Measurements from ENCODE around the gene DLGAP1.

Gene DLGAP1

DNA sequence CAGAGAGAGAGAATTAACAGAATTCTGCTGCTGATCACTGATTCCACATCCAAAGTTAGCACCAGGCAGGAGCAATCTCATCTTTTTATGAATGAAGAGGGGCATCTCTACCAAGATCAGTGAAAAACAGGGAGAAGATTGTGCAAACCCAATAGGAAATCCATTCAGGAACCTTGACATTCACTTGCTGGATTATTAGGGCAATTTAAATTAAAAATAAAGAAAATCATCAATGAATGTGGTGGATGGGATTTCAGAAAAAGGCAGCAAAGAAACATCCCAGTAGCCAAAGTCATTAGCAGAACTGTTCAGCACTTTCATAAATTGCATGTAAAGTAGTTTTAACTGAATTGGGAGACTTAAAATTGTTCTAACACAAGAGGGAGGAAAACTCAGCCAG lies 581.9 kb downstream of the DLGAP1 start:
- Histone ChIP-seq H3K36me3 (ENCODE audit: control insufficient read depth in 2 of 2, insufficient read depth in 1 of 2, low read length in 2 of 2) (no peaks in the 10 kb centered on the region), H3K4me3 (ENCODE audit: low read depth, low read length) (no peak overlapping the region), H3K9me3 (ENCODE audit: control insufficient read depth, insufficient read depth, low read depth, low read length) (no peaks in the 10 kb centered on the region), H3K27ac (ENCODE audit: extremely low read depth, low read depth, low read length) (no peak overlapping the region), H3K4me1 (ENCODE audit: control insufficient read depth, insufficient read depth, low read length) (peaks cover 9% of the 10 kb centered on the region)
- POLR2A ChIA-PET, result no interaction called here
- TF ChIP-seq ZNF521 (tag by site-specific recombination; IDR thresholded peaks at IDR 0.05) (no peak), ZNF600 (tag by site-specific recombination; IDR thresholded peaks at IDR 0.05) (no peak), ZEB2 (tag by site-specific recombination; IDR thresholded peaks at IDR 0.05) (no peak), GLIS2 (tag by site-specific recombination; IDR thresholded peaks at IDR 0.05) (no peak), ZNF121 (tag by site-specific recombination; IDR thresholded peaks at IDR 0.05) (no peak), ZNF664 (tag by site-specific recombination; IDR thresholded peaks at IDR 0.05) (no peak), ZNF133 (tag by site-specific recombination; IDR thresholded peaks at IDR 0.05) (no peak), ZBTB7A (tag by site-specific recombination; IDR thresholded peaks at IDR 0.05; ENCODE audit: low read depth) (no peak), BCL11B (tag by site-specific recombination; IDR thresholded peaks at IDR 0.05; ENCODE audit: low read depth) (no peak), ZNF837 (tag by site-specific recombination; IDR thresholded peaks at IDR 0.05) (no peak)
- TF ChIP-seq, protein P1, sequence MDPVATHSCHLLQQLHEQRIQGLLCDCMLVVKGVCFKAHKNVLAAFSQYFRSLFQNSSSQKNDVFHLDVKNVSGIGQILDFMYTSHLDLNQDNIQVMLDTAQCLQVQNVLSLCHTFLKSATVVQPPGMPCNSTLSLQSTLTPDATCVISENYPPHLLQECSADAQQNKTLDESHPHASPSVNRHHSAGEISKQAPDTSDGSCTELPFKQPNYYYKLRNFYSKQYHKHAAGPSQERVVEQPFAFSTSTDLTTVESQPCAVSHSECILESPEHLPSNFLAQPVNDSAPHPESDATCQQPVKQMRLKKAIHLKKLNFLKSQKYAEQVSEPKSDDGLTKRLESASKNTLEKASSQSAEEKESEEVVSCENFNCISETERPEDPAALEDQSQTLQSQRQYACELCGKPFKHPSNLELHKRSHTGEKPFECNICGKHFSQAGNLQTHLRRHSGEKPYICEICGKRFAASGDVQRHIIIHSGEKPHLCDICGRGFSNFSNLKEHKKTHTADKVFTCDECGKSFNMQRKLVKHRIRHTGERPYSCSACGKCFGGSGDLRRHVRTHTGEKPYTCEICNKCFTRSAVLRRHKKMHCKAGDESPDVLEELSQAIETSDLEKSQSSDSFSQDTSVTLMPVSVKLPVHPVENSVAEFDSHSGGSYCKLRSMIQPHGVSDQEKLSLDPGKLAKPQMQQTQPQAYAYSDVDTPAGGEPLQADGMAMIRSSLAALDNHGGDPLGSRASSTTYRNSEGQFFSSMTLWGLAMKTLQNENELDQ (tag by site-specific recombination; IDR thresholded peaks at IDR 0.05; ENCODE audit: low read depth), result no peak
- TF ChIP-seq, protein P2, sequence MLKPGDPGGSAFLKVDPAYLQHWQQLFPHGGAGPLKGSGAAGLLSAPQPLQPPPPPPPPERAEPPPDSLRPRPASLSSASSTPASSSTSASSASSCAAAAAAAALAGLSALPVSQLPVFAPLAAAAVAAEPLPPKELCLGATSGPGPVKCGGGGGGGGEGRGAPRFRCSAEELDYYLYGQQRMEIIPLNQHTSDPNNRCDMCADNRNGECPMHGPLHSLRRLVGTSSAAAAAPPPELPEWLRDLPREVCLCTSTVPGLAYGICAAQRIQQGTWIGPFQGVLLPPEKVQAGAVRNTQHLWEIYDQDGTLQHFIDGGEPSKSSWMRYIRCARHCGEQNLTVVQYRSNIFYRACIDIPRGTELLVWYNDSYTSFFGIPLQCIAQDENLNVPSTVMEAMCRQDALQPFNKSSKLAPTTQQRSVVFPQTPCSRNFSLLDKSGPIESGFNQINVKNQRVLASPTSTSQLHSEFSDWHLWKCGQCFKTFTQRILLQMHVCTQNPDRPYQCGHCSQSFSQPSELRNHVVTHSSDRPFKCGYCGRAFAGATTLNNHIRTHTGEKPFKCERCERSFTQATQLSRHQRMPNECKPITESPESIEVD (tag by site-specific recombination; IDR thresholded peaks at IDR 0.05), result no peak
- TF ChIP-seq, protein P3, sequence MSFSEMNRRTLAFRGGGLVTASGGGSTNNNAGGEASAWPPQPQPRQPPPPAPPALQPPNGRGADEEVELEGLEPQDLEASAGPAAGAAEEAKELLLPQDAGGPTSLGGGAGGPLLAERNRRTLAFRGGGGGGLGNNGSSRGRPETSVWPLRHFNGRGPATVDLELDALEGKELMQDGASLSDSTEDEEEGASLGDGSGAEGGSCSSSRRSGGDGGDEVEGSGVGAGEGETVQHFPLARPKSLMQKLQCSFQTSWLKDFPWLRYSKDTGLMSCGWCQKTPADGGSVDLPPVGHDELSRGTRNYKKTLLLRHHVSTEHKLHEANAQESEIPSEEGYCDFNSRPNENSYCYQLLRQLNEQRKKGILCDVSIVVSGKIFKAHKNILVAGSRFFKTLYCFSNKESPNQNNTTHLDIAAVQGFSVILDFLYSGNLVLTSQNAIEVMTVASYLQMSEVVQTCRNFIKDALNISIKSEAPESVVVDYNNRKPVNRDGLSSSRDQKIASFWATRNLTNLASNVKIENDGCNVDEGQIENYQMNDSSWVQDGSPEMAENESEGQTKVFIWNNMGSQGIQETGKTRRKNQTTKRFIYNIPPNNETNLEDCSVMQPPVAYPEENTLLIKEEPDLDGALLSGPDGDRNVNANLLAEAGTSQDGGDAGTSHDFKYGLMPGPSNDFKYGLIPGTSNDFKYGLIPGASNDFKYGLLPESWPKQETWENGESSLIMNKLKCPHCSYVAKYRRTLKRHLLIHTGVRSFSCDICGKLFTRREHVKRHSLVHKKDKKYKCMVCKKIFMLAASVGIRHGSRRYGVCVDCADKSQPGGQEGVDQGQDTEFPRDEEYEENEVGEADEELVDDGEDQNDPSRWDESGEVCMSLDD (tag by site-specific recombination; IDR thresholded peaks at IDR 0.05), result no peak
- CTCF ChIA-PET, result interaction anchor here (0.8 kb wide), 1 partner anchor 125 kb away, joined by 4 read pairs; no protein-coding TSS in a partner anchor

DNA sequence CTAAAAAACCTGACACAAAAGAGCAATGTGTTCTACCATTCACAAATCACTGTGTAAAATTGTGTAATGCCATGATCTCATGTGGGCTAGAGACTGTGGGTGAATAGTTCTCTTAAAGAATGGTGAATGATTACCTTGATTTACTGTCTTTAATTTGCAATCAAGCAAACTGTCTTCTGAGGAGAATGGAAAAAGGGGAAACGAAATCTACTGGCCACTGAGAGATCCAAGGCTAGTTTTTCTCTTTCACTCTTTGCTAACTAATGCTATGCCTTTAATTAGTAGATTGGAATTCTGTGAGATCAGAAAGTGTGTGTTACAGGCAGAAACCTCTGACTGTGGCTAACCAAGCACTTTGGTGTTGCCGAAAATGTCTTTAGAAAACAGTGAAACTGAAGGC lies 582.5 kb downstream of the DLGAP1 start:
- H3K4me3 ChIP-seq (ENCODE audit: low read depth, low read length), result no peak overlapping the region

More for the DNA sequence above, 582.5 kb downstream of the DLGAP1 start:
- H3K9me3 ChIP-seq (ENCODE audit: control insufficient read depth, insufficient read depth, low read depth, low read length), result no peaks in the 10 kb centered on the region
- ChIA-PET CTCF (no interaction called here), POLR2A (no interaction called here)
- H3K27ac ChIP-seq (ENCODE audit: extremely low read depth, low read depth, low read length), result no peak overlapping the region
- H3K36me3 ChIP-seq (ENCODE audit: control insufficient read depth in 2 of 2, insufficient read depth in 1 of 2, low read length in 2 of 2), result no peaks in the 10 kb centered on the region
- H3K4me1 ChIP-seq (ENCODE audit: control insufficient read depth, insufficient read depth, low read length), result peaks cover 9% of the 10 kb centered on the region
- no peak for TF ChIP-seq ZNF37A (tag by site-specific recombination; IDR thresholded peaks at IDR 0.05)
- no peak for TF ChIP-seq ZNF404 (tag by site-specific recombination; IDR thresholded peaks at IDR 0.05)
- no peak for TF ChIP-seq MZF1 (tag by site-specific recombination; IDR thresholded peaks at IDR 0.05; ENCODE audit: borderline replicate concordance)
- no peak for TF ChIP-seq ZNF16 (tag by site-specific recombination; IDR thresholded peaks at IDR 0.05; ENCODE audit: low read depth)
- TF ChIP-seq ZNF658 (tag by site-specific recombination; IDR thresholded peaks at IDR 0.05), result no peak
- TF ChIP-seq ZNF391 (tag by site-specific recombination; IDR thresholded peaks at IDR 0.05; ENCODE audit: borderline replicate concordance, low read depth), result no peak
- TF ChIP-seq, protein P3 (tag by site-specific recombination; IDR thresholded peaks at IDR 0.05), result no peak
- TF ChIP-seq, protein P4, sequence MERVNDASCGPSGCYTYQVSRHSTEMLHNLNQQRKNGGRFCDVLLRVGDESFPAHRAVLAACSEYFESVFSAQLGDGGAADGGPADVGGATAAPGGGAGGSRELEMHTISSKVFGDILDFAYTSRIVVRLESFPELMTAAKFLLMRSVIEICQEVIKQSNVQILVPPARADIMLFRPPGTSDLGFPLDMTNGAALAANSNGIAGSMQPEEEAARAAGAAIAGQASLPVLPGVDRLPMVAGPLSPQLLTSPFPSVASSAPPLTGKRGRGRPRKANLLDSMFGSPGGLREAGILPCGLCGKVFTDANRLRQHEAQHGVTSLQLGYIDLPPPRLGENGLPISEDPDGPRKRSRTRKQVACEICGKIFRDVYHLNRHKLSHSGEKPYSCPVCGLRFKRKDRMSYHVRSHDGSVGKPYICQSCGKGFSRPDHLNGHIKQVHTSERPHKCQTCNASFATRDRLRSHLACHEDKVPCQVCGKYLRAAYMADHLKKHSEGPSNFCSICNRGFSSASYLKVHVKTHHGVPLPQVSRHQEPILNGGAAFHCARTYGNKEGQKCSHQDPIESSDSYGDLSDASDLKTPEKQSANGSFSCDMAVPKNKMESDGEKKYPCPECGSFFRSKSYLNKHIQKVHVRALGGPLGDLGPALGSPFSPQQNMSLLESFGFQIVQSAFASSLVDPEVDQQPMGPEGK (tag by site-specific recombination; IDR thresholded peaks at IDR 0.05), result no peak
- TF ChIP-seq ZNF791 (tag by site-specific recombination; IDR thresholded peaks at IDR 0.05), result no peak
- TF ChIP-seq WT1 (tag by site-specific recombination; IDR thresholded peaks at IDR 0.05), result no peak
- no peak for TF ChIP-seq KLF1 (tag by site-specific recombination; IDR thresholded peaks at IDR 0.05)
- TF ChIP-seq SP7 (tag by site-specific recombination; IDR thresholded peaks at IDR 0.05), result no peak
